ENCODE results near the gene TMEM217. TPM values are rescaled to one million over a fixed set of nuclear protein-coding genes. Genes with fewer than 3 reads are reported as not detected.

TMEM217 gene
- total RNA-seq, 1 donor from 2014 or later = 0.86 TPM

GRCh38 chr6:37207903-37208456, 50.0 kb downstream of the TMEM217 start:
- no peak overlapping the region for H3K4me3 ChIP-seq (ENCODE audit: low read depth, low read length)
- peak; percentile 88 for TF ChIP-seq CTCF (conservative IDR thresholded peaks at IDR 0.05; ENCODE audit: low read depth, low read length)
- no peak for DNase-seq (ENCODE audit: low read depth)

GRCh38 chr6:37206622-37207021, 51.3 kb downstream of the TMEM217 start:
- H3K4me3 ChIP-seq (ENCODE audit: low read depth, low read length) = no peak overlapping the region
- no peak for TF ChIP-seq CTCF (conservative IDR thresholded peaks at IDR 0.05; ENCODE audit: low read depth, low read length)
- no peak for DNase-seq (ENCODE audit: low read depth)

DNA sequence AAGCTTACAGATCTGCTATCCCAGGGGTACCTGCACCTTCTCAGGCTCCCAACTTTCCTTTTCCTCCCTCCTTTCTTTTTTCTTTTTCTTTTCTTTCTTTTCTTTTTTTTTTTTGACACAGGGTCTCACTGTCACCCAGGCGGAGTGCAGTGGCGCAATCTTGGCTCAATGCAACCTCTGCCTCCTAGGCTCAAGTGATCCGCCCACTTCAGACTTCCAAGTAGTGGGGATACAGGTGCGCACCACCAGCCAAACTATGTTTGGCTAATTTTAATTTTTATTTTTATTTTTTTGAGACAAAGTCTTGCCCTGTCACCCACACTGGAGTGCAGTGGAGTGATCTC, 52.0 kb downstream of the TMEM217 start:
- no peak for DNase-seq (ENCODE audit: low read depth)
- no peak for TF ChIP-seq CTCF (conservative IDR thresholded peaks at IDR 0.05; ENCODE audit: low read depth, low read length)

DNA sequence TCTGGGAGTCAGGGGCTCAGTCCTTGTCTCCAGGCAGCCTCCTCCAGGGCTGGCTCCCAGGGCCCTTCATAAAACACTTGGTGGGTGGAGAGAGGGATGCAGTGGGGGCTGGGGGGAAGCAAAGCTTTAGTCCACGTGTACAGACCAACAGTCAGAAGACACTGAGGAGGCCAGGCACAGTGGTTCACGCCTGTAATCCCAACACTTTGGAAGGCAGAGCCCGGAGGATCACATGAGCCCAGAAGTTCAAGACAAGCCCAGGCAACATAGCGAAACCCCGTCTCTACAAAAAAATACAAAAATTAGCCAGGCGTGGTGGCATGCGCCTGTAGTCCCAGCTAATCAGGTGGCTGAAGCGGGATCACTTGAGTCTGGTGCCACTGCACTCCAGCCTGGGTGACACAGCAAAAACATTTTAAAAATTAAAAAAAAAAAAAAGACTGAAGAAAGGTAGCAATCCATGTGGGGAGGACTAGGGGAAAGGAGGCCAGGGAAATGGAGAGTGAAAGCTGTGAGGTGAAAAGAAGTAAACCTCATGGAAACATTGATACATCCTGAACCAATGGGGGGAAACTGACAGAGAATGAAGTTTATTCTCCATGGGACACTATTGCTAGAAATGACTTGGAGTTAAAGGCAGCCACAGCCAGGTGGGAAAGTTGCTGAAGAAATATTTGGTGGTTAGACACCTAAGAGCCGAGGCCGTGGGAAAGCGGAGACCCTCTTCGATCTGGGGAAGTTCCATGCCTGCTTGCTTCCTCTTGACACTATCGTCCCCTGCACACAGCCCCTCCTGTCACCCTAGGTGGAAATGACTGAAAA, 52.6 kb downstream of the TMEM217 start:
- no peak for DNase-seq (ENCODE audit: low read depth)
- no peak for TF ChIP-seq CTCF (conservative IDR thresholded peaks at IDR 0.05; ENCODE audit: low read depth, low read length)
- no peak overlapping the region for H3K4me3 ChIP-seq (ENCODE audit: low read depth, low read length)

More for the DNA sequence above, 52.0 kb downstream of the TMEM217 start:
- H3K4me3 ChIP-seq (ENCODE audit: low read depth, low read length) = no peak overlapping the region

DNA sequence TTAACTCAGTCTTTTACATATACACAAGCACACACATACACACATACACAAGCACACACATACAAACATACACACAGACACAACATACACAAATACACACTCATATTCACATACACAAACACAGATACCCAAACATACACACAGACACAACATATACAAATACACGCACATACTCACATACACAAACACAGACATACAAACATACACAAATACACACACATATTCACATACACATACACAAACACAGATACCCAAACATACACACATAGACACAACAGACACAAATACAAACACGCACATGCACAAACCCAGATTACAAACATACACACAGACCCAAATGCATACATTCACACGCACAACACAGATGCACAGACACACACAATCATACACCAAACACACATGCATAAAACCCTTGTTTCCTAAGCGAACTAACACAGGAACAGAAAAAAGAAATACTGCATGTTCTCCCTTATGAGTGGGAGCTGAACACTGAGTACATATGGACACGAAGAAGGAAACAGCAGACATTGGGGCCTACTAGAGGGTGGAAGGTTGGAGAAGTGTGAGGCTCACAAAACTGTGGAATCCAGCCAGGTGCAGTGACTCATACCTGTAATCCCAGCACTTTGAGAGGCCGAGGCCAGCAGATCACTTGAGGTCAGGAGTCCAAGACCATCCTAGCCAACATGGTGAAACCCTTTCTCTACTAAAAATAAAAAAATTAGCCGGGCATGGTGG, 53.8 kb downstream of the TMEM217 start:
- H3K4me3 ChIP-seq (ENCODE audit: low read depth, low read length) = no peak overlapping the region
- DNase-seq (ENCODE audit: low read depth) = no peak

More for the DNA sequence above, 53.8 kb downstream of the TMEM217 start:
- TF ChIP-seq CTCF (conservative IDR thresholded peaks at IDR 0.05; ENCODE audit: low read depth, low read length) = no peak

All from epithelial cell of proximal tubule (primary cell).